Stimulated activated CD4-positive, alpha-beta T cell treated with anti-CD3 and anti-CD28 coated beads, TNF-alpha, amount 100 ng/mL, for 48 hours (primary cell): Measurements from ENCODE around the gene DPP3.

ENCODE experiments used
- DNase-seq, 3 donors: peaks; one replicate each; pipeline ENCODE4 v3.0.0-alpha.2; 2020; ENCODE audit warnings: low read depth in 3 of 3

The DPP3 gene

GRCh38 chr11:66556086-66556485, 75.9 kb downstream of the DPP3 start:
- DNase-seq, result no peak

GRCh38 chr11:66557733-66558326, 77.6 kb downstream of the DPP3 start:
- DNase-seq, result no peak
